NOMO-1 (cell line): Measurements from ENCODE around the gene EIF2S1.
"Not testable (repeated sequence)": the region's sequence is repeated elsewhere in the genome, so short reads cannot be mapped to it uniquely, and the experiment has no call there.

ENCODE experiments used
- DNase-seq, 2 experiments: peaks; one replicate each; lab custom pipeline; 2025; ENCODE audit not compliant: unreplicated experiment in 2 of 2; lab: John Stamatoyannopoulos, UW

EIF2S1 gene

GRCh38 chr14:67371247-67372148 lies 11.4 kb downstream of the EIF2S1 start:
- DNase-seq = no peak

GRCh38 chr14:67372833-67373232 lies 12.7 kb downstream of the EIF2S1 start:
- DNase-seq = no peak

- no peak for DNase-seq
Measured at GRCh38 chr14:67373347-67373746, 13.2 kb downstream of the EIF2S1 start.

DNA sequence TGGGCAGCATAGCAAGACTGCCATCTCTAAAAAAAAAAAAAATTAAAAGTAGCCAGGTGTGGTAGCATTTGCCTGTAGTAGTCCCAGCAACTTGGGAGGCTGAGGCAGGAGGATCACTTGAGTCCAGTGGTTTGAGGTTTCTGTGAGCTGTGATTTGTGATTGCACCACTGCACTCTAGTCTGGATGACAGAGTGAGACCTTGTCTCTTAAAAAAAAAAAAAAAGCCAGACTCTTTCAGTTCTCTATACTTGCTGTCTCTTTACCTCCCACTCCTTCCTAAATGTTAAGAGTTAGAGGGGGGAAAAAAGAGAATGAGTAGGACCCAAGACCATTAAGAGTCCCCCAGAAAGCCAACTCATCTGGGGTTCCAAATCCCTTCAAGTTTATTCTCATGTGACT lies 17.8 kb downstream of the EIF2S1 start:
- DNase-seq = no peak

DNA sequence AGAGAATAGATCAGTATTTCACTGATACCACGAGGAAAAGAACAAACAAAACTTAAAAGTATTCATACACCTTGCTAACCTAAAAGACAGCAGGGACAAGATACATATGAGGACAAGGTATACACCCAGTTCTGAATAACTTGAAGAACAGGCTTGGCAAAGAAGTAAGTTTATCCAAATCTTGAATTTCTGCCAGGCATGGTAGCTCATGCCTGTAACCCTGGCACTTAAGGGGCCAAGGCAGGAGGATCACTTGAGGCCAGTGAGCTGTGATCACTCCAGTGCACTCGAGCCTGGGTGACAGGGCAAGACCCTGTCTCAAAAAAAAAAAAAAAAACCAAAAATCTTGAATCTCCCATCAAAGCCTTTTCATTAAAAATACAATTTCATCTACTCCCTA lies 25.0 kb downstream of the EIF2S1 start:
- DNase-seq = no peak

DNA sequence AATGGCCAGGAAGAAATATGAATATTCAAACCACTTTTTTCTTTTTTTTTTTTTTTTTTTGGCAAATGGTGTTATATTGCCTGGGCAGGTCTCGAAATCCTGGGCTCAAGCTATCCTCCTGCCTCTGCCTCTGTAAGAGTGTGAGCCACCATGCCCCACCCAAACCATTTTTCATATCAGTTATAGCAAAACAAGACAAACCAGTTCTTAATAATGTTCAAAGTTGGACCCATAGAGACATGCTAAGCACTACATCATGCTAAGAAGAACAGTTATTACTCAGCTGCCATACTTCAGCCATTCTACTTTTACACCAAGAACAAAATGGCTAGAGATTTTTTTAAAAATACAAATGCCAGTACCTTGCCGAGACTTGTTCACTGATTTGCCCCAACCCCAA lies 25.5 kb downstream of the EIF2S1 start:
- no peak for DNase-seq

- no peak for DNase-seq
Measured at GRCh38 chr14:67387195-67387594, 27.1 kb downstream of the EIF2S1 start.

- DNase-seq = no peak
Measured at GRCh38 chr14:67389275-67389674, 29.1 kb downstream of the EIF2S1 start.

DNA sequence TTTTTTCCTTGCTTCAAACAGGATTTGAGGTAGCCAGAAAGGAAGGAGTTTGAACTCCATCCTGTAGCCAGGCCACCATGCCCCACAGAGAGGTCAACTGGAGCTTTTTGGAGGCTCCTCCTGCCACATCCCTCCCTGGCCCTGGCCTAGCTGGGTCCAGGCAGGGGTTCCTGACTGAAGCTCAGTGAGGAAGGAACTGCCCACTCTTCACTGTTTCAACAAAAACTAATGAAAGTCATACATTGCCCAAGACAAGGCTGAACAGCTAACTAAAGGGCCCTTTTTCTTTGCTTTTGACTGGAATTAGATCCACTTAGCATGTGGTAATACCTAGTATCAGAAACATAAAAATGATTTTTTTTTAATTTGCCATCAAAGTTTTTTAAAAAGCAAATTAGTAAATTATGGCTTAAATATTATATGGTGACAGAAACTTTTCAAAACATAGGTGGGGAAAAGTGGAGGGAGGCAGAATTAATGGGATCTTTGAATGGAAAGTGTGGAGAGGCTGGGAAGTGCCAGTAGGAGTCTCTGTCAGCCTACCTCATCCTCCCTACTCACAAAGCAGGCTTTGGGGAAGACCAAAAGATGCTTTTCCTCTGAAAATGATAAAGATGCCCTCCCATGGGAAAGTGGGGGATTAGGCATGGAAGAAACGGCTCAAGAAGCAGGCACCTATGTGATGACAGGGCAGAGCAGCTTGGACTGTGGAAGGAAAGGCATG lies 29.8 kb downstream of the EIF2S1 start:
- DNase-seq = no peak

DNA sequence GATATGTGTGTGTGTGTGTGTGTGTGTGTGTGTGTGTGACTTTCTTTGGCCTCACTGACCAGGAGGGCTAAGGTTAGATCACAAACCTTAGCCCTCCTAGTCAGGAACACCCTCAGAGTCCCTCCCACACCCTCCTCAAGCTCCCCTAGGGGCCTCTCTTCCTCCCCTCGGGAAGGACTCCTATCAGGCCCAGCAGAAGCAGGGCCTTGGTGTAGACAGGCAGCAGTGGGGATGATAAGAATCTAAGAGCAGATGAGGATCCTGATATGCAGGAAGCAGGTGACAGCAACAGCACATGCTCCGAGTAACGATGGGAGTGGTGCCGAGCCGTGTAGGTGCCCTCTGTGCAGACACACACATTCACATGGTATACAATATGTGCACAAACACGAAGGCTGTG lies 31.1 kb downstream of the EIF2S1 start:
- DNase-seq = no peak

GRCh38 chr14:67392123-67392522 lies 32.0 kb downstream of the EIF2S1 start:
- no peak for DNase-seq

- no peak for DNase-seq
Measured at GRCh38 chr14:67392800-67393199, 32.7 kb downstream of the EIF2S1 start.

DNA sequence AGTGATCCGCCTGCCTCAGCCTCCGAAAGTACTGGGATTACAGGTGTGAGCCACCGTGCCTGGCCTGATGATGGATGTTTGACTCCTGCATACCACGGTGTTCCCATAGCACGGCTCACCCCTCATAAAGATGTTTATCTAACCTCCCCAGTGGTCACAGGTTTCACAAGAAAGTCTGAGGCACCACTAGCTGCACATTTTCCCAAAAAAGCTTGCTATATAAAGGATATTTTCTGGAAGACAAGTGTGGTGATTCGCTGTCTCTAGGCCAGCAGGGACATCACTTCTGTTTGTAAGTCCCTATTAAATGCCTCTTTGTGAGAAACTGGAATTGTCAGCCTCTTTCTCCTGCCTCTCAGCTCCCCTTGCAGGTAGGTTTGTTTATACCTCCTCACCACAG lies 33.6 kb downstream of the EIF2S1 start:
- DNase-seq = no peak

GRCh38 chr14:67395086-67395875 lies 35.2 kb downstream of the EIF2S1 start:
- no peak for DNase-seq

- no peak for DNase-seq
Measured at GRCh38 chr14:67395876-67396189, 35.7 kb downstream of the EIF2S1 start.

- DNase-seq = no peak
Measured at GRCh38 chr14:67396381-67396970, 36.3 kb downstream of the EIF2S1 start.

DNA sequence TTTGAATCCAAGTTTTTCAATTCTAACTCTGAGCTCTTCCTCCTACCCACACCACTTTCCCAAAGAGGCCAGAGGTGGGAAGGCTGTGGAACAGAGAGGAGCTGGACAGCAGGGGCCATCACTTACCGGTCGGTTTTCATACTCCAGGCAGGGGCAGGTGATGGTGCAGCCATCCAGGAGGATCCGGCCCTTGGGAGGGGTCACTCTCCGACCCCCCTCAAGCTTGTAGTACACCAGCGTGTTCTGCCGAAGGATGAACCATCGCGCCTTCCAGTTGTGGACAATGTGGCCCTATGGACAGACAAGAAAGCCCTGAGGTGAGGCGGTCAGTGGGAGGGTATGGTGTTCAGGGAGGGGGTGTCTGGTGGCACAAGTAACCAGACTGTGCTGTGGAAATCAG lies 37.4 kb downstream of the EIF2S1 start:
- DNase-seq = no peak

DNA sequence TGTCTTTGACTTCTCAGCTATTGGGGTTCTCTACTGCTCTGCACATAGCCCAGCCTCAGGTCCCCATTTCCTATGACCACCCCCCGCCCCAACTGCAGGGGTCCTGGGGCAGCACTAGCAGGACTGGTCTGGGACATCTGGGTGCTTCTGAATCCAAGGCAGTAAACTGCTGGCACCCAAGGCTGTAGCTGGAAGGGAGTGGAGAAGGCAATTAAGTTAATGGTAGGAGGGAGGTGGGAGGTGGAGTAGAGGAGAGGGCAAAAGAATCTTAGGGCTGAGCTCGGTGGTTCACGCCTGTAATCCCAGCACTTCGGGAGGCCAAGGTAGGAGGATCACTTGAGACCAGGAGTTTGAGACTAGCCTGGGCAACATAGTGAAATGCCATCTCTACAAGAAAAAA lies 40.3 kb downstream of the EIF2S1 start:
- DNase-seq = no peak

GRCh38 chr14:67405771-67406170 lies 45.6 kb downstream of the EIF2S1 start:
- DNase-seq = no peak

DNA sequence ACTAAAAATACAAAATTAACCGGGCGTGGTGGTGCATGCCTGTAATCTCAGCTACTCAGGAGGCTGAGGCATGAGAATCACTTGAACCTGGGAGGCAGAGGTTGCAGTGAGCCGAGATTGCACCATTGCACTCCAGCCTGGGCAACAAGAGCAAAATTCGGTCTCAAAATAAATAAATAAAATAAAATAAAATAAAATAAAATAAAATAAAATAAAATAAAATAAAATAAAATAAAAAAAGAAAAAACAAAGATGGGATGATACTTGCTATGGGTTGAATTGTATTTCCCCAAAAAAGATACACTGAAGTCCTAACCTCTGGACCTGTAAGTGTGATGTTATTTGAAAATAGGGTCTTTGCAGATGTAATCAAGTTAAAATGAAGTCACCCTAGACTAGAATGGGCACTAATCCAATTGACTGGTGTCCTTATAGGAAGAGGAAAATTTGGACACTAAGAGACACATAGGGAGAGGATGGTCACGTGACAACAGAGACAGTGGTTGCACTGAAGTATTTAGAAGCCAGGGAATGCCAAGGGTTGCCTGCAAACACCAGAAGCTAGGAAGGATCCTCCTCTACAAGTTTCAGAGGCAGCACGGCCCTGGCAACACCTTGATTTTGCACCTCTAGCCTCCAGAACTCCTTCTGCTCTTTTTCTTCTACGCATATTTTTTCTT lies 48.1 kb downstream of the EIF2S1 start:
- DNase-seq = not testable (repeated sequence)

GRCh38 chr14:67409461-67409860 lies 49.3 kb downstream of the EIF2S1 start:
- DNase-seq = no peak
